Stimulated activated CD8-positive, alpha-beta memory T cell treated with anti-CD3 and anti-CD28 coated beads, Interleukin-12 subunit alpha, Interleukin-12 subunit beta, amount 100 ng/mL, for 1 hour (primary cell): ENCODE measurements around the gene NIF3L1.
"Not testable (repeated sequence)": the region's sequence is repeated elsewhere in the genome, so short reads cannot be mapped to it uniquely, and the experiment has no call there.

Experiments used
- DNase-seq: peaks from one replicate; pipeline ENCODE4 v3.0.0-alpha.2; 2020; ENCODE audit warnings: low read depth

NIF3L1 gene

DNA sequence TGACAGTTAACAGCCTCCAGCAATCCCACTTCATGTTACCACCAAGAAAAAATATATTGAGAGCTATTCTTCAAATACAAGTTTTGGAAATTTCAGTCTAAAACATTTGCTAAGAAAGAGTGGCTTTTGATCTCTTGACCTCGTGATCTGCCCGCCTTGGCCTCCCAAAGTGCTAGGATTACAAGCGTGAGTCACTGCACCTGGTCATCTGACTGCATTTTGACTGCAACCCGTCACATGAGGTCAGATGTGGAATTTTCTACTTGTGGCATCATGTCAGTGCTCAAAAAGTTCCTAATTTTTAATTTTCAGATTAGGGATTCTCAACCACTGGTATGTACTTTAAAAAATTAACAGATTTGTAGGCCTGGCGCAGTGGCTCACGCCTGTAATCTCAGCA is 15.6 kb upstream of the NIF3L1 start:
- no peak for DNase-seq

DNA sequence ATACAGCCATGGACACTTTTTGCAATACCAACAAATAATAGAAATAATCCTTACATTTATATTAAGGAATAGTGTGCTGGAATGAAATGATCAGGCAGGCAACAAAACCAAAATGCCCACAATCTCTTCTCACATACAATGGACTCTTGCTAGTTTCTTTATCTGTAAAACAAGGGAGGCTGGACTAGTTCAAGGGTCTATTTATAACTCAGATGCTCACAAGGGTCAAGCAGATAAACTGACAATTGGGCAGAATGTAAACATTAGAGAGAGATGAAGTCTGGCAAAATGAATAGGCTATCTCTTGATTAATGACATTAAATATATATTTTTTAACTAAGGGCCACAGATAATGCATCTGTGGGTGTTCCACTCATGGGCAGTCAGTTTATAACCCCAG is 11.7 kb upstream of the NIF3L1 start:
- no peak for DNase-seq

DNA sequence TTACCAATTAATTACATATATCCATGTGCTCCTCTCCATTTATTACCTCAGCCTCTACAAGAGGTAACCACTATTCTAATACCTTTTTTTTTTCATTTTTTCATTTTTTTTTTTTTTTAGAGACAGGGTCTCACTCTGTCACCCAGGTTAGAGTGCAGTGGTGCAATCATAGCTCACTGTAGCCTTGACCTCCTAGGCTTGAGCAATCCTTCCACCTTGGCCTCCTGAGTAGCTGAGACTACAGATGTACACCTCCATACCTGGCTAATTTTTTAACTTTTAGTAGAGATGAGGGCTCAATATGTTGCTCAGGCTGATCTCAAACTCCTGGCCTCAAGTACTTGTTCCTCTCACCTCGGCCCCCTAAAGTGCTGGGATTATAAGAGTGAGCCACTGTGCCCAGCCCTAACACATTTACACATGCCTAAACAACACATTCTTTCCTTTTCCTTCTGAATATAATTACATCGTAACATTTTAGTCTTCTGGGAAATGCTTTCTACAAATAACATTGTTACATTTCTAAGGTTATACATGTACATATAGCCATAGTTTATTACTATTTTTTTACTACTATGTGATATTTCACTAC is 10.8 kb upstream of the NIF3L1 start:
- DNase-seq: no peak

GRCh38 chr2:200881715-200882249 is 7.4 kb upstream of the NIF3L1 start:
- not testable (repeated sequence) for DNase-seq

DNA sequence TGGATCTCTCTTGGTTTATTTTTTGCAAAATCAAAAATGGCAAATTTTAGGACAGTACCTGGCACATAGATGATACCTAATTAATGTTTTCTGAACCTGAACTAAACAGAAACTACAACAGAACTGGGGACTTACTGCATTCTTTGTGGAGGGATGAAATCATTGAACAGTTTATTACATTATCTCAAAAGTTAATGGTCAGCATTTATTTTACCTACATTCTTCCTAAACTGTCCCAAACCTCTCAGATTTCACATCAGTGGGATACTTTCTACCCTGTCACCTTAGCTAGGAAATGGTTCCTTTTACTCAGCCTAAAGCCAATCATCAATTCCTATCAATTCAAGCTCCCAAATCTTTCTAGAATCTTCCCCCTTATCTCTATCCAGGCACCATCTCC is 10.3 kb downstream of the NIF3L1 start:
- no peak for DNase-seq

DNA sequence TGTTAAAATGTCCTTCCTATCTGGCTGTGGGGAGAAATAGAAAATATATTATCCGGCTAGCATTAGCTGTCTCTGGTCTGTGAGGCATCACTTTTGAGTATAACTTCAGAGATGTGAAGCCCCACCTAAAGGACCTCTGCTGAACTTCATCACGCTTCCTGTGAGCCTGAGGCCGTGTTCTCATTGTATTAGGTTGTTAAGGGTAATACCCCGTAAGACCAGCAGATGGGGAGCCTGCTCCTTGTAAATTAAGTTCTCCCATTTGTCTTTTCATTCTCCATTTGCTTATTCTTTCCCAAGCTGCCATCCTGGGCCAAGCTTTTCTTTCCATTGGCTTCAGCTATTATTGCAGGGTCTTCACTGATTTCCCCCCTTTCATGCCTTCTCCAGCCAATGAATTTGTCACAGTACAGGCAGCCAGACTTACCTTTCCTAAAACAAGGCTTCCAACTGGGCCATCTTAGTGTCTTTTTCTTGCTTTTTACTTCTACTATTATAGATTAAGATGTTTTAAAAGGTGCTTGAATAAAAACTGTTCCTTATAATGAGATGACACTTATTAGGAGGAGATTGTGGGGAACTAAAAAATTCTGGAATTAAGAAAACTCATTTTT is 12.4 kb downstream of the NIF3L1 start:
- peak; percentile 49 for DNase-seq

DNA sequence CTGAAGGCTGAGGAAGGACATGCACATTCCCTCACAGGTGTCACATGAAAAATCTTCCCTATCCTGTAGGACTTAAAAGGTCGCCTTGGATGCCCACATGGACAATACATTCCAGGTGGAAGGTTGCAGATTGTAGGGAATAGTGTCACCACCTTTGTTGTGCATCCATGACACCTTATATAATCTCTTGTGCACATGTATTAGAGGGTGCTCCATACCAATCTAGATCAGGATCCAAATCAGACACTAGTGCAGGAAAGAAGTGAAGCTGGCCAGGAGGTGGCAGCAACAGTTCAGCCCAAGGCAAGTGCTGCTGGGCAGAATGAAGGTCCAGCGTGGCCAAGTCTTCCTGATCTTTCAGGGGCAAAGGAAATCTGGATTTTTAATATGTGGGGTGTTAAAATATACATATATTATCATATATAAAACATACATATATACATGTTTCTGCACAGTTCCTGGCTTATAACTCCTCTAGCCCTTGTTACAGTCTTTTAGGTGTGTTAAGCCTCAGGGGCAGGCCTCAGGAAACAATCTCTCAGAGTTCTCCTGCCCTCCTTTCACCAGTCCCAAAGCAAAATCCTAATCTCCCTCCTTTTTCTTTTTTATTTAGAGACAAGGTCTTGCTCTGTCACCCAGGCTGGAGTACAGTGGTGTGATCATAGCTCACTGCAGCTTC is 16.6 kb downstream of the NIF3L1 start:
- DNase-seq: peak; percentile 13

DNA sequence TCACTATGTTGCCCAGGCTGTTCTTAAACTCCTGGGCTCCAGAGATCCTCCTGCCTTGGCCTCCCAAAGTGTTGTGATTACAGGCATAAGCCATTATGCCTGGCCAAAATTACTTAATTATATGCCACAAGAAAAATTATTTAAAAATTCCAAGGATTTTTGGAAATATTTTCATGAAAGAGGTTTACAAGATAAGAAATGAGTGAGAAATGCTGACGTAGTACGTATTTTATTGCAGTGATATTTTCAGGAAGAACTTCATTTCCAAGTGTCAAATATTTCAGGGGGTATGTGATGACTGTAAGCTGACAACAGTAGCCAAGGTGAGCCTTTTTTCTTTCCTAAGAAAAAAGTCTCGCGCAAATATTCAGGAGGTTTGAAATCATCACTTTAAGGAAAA is 20.8 kb downstream of the NIF3L1 start:
- DNase-seq: no peak

- DNase-seq: no peak
These were observed 24.5 kb downstream of the NIF3L1 start for GRCh38 chr2:200913654-200914053.

DNA sequence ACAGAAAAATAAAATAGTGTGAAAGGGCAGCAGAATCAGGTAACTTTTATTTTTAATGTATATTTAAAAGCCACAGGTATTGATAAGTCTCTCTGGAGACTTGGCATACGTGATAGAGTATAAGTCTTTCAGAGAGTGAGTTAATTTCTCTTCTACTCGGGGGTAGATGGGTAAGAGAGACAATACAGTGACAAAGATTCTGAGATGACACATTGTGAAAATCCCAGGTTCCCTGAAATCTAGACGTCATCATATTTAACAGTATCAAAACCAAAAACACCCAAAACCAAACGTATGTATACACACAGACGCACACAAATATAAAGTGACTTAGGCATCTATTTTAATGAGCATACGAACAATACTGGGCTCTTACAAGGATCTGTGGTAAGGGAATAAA is 33.3 kb downstream of the NIF3L1 start:
- no peak for DNase-seq

DNA sequence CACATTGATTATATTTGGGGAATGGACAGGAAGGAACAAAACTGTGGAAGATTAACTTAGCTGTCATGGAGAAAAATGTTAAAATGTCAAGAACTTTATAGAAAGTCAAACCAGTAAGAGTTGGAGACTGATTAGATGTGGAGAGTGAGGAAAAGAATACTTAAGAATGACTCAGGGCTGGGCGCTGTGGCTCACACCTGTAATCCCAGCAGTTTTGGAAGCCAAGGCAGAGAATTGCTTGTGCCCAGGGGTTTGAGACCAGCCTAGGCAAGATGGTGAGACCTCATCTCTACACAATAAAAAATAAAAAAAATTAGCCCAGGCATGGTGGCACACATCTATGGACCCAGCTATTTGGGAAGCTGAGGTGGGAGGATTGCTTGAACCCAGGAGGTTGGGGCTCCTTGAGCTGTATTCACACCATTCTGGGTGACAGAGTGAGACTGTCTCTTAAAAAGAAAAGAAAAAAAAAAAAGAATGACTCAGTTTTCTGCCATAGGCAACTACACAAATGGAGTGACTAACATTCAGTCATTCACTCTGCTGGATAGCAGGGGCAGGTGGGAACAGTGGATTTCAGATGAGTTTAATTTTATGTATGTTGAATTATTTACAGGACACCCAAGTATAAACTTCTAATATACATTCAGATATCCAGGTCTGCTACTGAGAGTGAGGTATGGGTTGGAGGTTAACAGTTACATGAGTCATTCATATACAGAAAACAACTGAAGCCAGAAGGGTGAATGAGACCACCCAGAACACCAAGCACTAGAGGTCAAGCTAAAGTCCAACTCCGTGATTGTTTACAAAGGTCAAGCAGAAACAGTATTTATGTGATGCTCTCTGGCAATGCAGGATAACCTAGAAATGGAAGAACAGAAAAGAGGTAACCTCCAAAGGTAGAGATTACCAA is 40.4 kb downstream of the NIF3L1 start:
- DNase-seq: no peak

GRCh38 chr2:200930947-200931626 is 41.9 kb downstream of the NIF3L1 start:
- DNase-seq: no peak

GRCh38 chr2:200939832-200940231 is 50.7 kb downstream of the NIF3L1 start:
- no peak for DNase-seq

GRCh38 chr2:200943527-200944105 is 54.4 kb downstream of the NIF3L1 start:
- DNase-seq: no peak

- peak; percentile 3 for DNase-seq
These were observed 55.6 kb downstream of the NIF3L1 start for GRCh38 chr2:200944467-200945394.

- DNase-seq: no peak
These were observed 56.2 kb downstream of the NIF3L1 start for GRCh38 chr2:200945395-200945729.

GRCh38 chr2:200950378-200950777 is 61.2 kb downstream of the NIF3L1 start:
- DNase-seq: no peak
